GM03348 (cell line): ENCODE data around the gene CPEB4.

Experiments used
- DNase-seq: peaks from one replicate; pipeline ENCODE4 v3.0.0; 2012; ENCODE audit warnings: low spot score

The CPEB4 gene

DNA sequence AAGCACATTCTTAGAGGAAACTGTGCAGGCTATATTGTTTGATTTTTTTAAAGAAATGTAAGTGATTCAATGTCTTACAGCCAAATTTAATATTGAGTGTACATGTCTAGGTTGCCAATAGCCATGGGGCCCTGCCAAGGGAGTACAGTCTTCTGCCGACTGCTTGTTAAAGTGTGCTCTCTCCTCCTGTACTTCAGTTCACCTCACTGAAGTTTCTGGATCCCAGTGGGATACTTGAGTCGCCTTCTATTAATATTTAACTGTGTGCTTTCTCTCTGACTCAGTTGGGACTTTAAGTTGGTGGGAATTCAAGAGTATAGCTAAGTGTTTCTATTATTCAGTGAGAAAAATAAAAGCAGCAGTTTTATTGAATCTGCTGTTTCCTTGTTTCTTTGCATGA lies 56.4 kb downstream of the CPEB4 start:
- DNase-seq: no peak

- DNase-seq: no peak
Measured at GRCh38 chr5:173945160-173945559, 57.0 kb downstream of the CPEB4 start.

GRCh38 chr5:173946323-173946722 lies 58.2 kb downstream of the CPEB4 start:
- no peak for DNase-seq

- DNase-seq: no peak
Measured at GRCh38 chr5:173950829-173951228, 62.7 kb downstream of the CPEB4 start.

- peak; percentile 32 for DNase-seq
Measured at GRCh38 chr5:173953528-173954090, 65.5 kb downstream of the CPEB4 start.

DNA sequence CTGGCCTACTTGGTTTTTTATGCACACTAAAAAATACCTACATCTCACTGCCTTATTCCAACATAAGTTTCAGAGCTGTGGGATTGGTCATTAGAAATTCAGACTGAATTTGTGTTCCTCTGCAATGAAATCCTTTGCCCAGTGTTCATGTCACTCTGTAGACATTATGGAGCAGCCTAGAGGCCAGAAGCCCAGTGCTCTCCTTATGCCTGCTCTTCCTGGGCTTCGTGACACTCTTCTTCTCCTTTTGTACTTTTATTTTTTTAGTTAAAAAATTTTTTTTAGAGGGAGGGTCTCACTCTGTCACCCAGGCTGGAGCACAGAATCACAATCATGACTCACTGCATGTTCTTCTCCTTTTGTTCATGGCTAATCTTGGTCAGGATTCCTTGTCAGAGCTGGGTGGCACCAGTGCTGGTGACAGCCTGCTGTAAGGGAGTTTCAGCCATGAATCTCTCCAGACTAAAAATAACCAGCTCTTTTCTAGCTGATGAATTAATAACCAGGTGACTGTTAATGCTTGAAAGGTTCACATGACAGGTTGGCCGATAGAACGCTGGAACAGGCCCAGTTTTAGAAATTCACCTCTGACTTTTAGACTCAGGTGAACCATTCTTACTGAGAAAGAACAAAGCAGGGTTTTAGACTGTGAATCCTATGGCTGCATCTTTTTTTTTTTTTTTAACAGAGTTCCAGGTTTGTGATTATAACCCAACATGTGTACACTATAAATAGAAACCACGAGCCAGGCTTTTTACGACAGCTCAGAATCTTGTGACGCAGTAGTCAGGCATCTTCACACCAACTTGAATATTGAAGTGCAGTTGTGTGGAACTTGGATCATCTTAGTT lies 66.7 kb downstream of the CPEB4 start:
- DNase-seq: no peak

GRCh38 chr5:173960986-173961385 lies 72.8 kb downstream of the CPEB4 start:
- no peak for DNase-seq

GRCh38 chr5:173961418-173961817 lies 73.3 kb downstream of the CPEB4 start:
- no peak for DNase-seq

DNA sequence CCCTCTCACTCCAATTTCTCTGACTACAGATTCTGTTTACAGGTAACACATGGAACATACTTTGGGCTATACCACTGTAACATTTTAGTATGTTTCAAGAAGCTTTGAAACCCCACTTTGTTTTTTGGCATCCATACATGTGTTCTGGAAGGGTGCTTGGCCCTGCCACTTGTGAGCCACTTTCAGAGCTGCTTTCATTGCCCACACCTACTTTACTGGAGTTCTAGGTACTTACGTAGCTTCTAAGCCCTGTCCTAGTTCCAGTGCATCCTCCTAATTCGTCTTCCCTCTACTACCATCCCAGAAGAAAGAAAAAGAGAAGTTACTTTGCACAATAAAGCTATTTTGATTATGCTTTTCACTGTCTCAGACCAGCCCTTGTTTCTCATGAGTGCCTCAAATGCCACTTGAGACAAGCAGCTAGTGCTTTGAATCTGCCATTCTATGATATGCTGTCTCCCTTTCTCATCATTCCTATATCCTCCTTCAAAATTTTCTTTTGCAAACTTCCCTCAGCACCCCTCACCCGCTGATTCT lies 74.4 kb downstream of the CPEB4 start:
- no peak for DNase-seq

GRCh38 chr5:173963182-173963838 lies 75.2 kb downstream of the CPEB4 start:
- DNase-seq: peak; percentile 81

GRCh38 chr5:173963867-173964441 lies 75.8 kb downstream of the CPEB4 start:
- no peak for DNase-seq

DNA sequence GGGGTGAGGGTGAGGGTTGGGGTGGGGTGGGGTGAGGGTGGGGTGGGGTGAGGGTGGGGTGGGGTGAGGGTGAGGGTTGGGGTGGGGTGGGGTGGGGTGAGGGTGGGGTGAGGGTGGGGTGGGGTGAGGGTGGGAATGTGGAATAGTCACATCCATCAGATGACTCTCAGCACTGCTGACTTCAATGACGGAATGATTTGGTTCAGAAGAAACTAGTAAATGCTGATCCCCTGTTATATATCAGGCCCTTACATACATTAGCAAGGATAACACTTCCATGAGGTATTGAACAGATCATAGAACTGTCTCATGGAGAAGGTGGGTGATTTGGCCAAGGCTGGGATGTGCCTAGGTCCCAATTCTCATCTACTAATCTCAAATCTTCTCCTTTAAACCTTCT lies 76.4 kb downstream of the CPEB4 start:
- no peak for DNase-seq

DNA sequence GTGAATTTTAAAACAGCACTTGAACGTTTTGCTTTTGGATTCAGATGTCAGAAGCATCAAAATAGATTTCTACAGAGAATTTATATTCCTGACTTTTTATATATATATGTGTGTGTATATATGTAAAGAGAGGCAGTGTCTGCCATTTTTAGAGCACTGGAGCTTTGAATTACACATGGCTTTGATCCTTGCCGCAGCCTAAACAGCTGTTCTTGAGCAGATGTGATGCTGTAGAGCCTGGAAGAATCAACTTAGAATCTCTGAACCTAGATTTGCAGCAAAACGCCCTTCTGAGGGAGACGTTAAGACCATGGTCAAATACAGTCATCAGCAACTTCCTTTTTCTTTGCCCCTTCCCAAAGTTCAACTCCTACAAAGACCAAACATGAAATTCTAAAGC lies 79.1 kb downstream of the CPEB4 start:
- DNase-seq: no peak

DNA sequence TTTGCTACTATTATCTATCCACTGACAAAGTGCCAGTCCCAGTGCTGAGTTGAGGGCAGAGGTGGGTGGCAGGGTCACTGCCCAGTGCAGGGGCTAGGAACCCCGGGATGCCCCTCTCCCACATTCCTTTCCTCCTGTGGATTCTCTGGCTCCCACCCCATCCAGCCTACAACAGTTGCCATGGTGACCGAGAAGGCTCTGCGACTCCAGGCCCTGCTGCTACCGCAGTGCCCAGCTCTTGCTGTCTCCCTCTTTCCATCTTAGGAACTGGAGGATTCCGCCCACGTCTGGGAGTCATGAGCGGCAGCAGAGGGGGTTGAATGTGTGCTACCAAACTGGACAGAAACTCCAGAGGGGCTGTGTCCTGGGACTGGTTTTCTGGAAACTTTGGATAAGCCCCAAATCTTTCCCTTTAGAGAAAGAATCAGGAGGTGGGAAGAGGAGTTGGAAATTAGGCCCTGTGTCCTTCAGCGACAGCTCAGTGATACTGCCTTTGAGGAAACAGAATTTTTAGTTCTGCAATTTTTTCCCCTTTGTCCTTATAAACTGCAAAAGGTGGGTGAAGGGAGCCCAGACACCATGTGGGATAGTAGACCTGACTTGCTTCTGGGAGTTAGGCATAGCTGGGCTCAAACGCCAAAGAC lies 80.1 kb downstream of the CPEB4 start:
- DNase-seq: no peak

DNA sequence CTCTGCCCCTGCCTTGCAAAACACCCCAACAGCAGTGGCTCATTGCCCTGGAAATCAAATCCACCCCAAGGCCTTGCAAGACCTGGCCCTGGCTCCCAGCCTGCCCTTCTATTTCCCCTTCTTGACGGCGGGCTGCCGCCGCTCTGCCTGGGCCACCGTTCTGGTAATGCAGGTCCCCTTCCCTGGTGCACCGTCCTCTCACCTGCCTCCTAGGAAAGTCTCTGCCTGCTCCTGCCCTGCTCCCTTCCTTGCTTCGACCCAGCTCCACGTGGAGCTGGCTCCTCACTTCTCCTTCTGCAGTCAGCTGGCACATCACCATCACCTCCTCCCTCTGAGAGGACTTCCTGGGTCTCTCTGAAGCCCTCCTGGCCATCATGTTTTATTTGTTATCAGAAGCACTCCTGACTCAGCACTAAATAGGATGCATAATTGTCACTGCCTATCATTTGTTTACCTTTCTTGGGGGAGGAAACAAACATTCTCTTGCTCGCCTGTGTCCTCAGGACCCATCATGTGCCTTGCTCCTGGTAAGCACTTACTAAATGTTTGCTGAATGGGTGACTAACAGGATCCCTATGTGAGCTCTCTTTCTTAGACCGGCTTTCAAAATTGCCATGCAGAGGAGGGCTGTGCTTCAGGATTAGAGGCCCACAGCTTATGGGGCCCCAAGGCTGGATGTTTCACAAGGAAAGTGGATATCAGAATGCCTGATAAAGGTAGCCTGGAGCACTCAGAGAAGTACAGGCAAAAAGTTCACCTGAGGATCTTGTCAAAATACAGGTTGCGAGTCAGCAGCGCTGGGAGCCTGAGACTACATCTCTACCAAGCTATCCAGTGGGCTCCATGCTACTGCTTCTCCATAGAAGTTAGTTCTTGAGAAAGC lies 81.3 kb downstream of the CPEB4 start:
- peak; percentile 41 for DNase-seq

DNA sequence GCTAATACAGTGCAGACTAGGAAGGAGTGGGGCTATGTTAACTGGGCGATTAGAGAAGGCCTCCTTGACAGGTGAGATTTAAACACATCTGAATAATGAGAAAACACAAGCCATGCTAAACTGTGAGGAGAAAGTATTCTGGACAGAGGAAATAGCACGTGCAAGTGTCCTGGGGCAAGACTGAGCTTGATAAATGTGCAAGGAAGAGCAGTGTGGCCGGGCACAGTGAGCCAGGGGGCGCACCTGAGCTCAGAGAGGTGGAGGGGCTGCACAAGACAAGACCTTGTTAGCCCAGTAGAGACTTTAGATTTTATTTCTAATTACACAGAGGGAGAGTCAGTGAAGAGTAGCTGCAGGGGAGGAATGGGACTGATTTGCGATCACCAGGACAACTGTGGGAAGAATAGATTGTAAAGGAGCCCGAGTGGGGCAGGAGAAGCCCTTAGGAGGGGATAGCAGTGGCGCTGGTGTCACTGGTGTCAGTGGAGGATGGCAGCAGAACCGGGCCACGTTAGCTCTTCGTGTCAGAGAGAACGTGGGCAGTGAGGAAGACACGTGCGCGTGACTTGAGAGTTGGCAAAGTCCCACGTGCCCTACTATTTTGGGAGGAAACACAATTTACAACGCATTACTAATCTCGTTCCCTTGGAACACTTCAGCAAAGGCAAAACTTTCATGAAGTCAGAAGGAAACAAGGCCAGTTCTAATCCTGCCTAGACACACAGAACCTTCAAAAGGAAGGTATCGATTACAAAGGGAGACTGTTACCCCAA lies 82.9 kb downstream of the CPEB4 start:
- no peak for DNase-seq

DNA sequence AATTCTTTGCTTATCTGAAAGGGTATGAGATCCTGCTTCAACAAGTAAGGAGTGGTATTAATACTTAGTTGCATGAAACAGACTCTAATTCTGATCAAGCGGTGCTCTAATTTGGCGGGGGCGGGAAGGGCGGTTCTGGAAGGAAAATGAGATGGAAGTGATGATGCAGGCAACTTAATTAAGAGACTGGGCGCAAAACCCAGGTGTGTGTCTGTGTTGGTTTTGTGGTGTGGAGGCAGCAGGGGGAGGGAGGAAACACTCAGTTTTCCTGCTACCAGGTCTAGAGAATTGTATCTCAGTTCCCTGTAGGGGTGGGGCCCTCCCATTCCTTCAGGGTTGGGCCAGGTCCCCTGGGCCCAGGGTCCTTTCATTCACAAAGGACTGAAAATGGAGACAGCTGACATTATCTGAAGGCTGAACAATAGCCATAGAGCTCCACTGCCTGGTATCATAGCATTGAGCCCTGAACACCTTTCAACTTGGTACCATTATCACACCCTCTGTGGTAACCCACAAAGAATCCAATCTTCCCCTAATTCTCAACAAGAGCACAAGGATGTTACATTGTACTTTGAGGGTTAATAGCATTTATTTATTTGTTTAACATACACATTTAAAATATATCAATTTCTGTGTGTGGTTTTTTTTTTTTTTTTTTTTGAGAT lies 83.7 kb downstream of the CPEB4 start:
- no peak for DNase-seq

DNA sequence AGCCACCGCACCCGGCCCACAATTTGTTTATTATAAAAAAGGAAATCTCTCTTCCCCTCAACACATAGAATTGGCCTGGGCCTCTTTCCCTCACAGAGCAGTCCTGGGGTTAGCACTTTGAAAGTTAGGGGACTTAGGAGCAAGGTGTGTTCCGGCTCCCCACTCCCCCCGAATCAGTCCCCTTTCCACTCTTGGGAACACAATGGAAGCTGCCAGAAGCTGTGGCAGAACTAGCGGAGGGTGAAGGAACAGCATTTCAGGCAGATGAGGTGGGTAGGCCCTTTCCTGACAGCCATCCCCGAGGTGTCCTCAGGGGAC lies 84.4 kb downstream of the CPEB4 start:
- no peak for DNase-seq

GRCh38 chr5:173972925-173973615 lies 84.9 kb downstream of the CPEB4 start:
- peak; percentile 93 for DNase-seq
